ENCODE results near the gene CCBE1.

DNA sequence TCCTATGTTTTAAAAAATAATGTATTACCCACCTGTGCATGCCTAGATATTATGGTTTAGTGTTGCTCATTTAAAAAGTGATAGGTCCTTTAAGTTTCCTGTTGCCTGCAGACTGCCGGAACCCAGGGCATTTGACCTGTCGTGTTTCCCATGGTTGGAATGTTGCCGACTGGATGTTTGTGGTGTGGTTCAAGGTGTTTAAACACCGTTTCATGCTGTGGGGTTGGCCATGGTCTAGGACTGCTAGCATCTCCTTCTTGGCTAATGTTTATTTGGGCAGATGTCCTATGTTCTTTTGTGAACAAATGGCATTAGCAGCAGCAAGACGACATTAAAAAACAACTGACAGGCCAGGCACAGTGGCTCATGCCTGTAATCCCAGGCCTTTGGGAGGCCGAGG is 245.3 kb downstream of the CCBE1 start:
- TF ChIP-seq, protein P1, sequence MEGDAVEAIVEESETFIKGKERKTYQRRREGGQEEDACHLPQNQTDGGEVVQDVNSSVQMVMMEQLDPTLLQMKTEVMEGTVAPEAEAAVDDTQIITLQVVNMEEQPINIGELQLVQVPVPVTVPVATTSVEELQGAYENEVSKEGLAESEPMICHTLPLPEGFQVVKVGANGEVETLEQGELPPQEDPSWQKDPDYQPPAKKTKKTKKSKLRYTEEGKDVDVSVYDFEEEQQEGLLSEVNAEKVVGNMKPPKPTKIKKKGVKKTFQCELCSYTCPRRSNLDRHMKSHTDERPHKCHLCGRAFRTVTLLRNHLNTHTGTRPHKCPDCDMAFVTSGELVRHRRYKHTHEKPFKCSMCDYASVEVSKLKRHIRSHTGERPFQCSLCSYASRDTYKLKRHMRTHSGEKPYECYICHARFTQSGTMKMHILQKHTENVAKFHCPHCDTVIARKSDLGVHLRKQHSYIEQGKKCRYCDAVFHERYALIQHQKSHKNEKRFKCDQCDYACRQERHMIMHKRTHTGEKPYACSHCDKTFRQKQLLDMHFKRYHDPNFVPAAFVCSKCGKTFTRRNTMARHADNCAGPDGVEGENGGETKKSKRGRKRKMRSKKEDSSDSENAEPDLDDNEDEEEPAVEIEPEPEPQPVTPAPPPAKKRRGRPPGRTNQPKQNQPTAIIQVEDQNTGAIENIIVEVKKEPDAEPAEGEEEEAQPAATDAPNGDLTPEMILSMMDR (IDR thresholded peaks at IDR 0.05), result no peak
- TF ChIP-seq POLR2A (IDR thresholded peaks at IDR 0.05), result no peak

All from uterus (tissue), 2 donors.